Kidney (tissue), 14 donors: ENCODE data around the gene ESRRA. TPM values are rescaled to one million over a fixed set of nuclear protein-coding genes. Genes with fewer than 3 reads are reported as not detected.

Source experiments
- DNase-seq, 5 donors: peaks; one replicate each; pipeline ENCODE4 v3.0.0-alpha.2; 2013 to 2020
- FAIRE-seq: peaks from 2 replicates; lab custom pipeline; 2012; peaks lifted over from hg19 to GRCh38; lab: Jason Lieb, UNC
- H3K27ac ChIP-seq, 2 donors: one replicate each; pipeline ENCODE4 v1.7.0; 2013; ENCODE audit warnings: low read depth in 2 of 2, low read length in 2 of 2, inconsistent platforms in 1 of 2
- H3K27me3 ChIP-seq: one replicate; pipeline ENCODE4 v1.7.1; 2013; ENCODE audit warnings: low read length, inconsistent platforms; ENCODE audit not compliant: control insufficient read depth, insufficient read depth
- H3K36me3 ChIP-seq, 3 donors: one replicate each; pipeline versions ENCODE4 v1.7.0 to v1.7.1; 2013; ENCODE audit warnings: low read length in 3 of 3, control low read depth in 1 of 3, inconsistent platforms in 1 of 3; ENCODE audit not compliant: insufficient read depth in 3 of 3, control insufficient read depth in 2 of 3
- H3K4me1 ChIP-seq, 3 donors: one replicate each; pipeline versions ENCODE4 v1.7.0 to v1.7.1; 2013; ENCODE audit warnings: low read length in 3 of 3, inconsistent platforms in 1 of 3, low read depth in 1 of 3; ENCODE audit not compliant: control insufficient read depth in 2 of 3, insufficient read depth in 2 of 3
- H3K4me3 ChIP-seq, 3 donors: one replicate each; pipeline versions ENCODE4 v1.7.0 to v1.8.1; 2013; ENCODE audit warnings: low read length in 3 of 3, control low read depth in 1 of 3, inconsistent platforms in 1 of 3
- H3K9ac ChIP-seq, 3 donors: one replicate each; pipeline versions ENCODE4 v1.7.0 to v1.7.1; 2013; ENCODE audit warnings: low read length in 3 of 3, control low read depth in 1 of 3, inconsistent platforms in 1 of 3
- H3K9me3 ChIP-seq, 3 donors: one replicate each; pipeline versions ENCODE4 v1.7.0 to v1.7.1; 2013; ENCODE audit warnings: low read length in 3 of 3, control low read depth in 1 of 3, inconsistent platforms in 1 of 3; ENCODE audit not compliant: control insufficient read depth in 2 of 3, insufficient read depth in 1 of 3
- intact Hi-C: fragments of 100-400 bp; cut with DNase I; formaldehyde crosslinking; loops from one replicate; pipeline ENCODE4 v1.11.1; 2022
- polyA plus RNA-seq: library from polyadenylated mRNA; stranded (reverse); fragments of 350-450 nt; fragmentation: Illumina TruSeq; extraction: RNeasy Lipid Tissue Mini Kit (QIAGEN cat#74804); gene quantifications from one replicate; pipeline ENCODE4 v1.2.3, GENCODE V29; 2014; ENCODE audit warnings: low read depth, low replicate concordance; ENCODE audit not compliant: insufficient read depth
- total RNA-seq: library from RNA; stranded (reverse); fragmentation: NEBNext Ultra II Directional; extraction: Animal tissue kit (Norgen Biotek cat#: 25700); gene quantifications from one replicate; pipeline ENCODE4 v1.2.1, GENCODE V29; 2021
- TF ChIP-seq, protein P1 (sequence below): IDR thresholded peaks from 3 replicates; pipeline ENCODE4 v1.5.1; 2012; ENCODE audit warnings: mild to moderate bottlenecking, moderate library complexity, borderline replicate concordance; ENCODE audit not compliant: insufficient read depth; ENCODE audit errors: extremely low read depth
- donor health status: control.
- donor health status: control.
- donor health status: control.
- donor health status: control.
- donor health status: control.
- donor health status: DM: yes; HTN: yes; CAD: no.
- donor health status: Normal renal cell carcinoma (clear cell type).

The ESRRA gene
- total and polyA plus RNA-seq, 2 donors from 2014 or later = 59.7 to 117 TPM

DNA sequence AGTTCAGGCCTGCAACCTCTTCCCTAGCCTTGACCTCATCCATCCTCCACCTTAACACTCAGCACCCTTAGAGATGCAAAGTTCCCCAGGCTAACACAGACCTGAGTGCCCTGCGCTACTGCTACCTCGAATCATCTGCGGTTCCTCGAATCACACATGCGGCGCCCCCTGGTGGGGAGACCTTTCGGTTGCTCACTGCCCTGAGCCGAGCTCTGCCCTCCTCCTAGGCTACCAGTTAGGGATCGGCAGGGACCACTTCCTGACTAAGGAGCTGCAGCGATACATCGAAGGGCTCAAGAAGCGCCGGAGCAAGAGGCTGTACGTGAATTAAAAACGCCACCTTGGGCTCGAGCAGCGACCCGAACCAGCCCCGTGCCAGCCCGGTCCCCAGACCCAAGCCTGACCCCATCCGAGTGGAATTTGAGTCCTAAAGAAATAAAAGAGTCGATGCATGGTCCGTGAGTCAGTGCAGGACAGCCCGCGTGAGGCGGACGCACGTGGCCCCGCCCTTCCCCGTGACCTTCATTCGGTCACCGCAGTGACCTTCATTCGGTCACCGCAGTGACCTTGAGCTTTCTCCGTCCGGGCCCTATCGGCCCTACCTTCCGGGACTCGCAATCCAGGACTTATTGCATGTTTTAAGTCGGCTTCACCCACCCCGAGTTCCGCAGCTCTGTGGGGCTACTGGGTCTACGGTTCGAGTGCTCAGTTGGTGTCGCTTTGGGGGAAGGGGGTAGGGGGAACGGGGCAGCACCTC is 830 bp upstream of the ESRRA start:
- TF ChIP-seq, protein P1, sequence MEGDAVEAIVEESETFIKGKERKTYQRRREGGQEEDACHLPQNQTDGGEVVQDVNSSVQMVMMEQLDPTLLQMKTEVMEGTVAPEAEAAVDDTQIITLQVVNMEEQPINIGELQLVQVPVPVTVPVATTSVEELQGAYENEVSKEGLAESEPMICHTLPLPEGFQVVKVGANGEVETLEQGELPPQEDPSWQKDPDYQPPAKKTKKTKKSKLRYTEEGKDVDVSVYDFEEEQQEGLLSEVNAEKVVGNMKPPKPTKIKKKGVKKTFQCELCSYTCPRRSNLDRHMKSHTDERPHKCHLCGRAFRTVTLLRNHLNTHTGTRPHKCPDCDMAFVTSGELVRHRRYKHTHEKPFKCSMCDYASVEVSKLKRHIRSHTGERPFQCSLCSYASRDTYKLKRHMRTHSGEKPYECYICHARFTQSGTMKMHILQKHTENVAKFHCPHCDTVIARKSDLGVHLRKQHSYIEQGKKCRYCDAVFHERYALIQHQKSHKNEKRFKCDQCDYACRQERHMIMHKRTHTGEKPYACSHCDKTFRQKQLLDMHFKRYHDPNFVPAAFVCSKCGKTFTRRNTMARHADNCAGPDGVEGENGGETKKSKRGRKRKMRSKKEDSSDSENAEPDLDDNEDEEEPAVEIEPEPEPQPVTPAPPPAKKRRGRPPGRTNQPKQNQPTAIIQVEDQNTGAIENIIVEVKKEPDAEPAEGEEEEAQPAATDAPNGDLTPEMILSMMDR = peak; percentile 83
- H3K4me3 ChIP-seq = peak overlapping the region; percentile 62 to 83 (median 77)
- FAIRE-seq (no peak), DNase-seq (peak; percentile 93 to 96 (median 94))
- intact Hi-C loops = loop anchor here (5.0 kb wide), 1 partner anchor 112 kb away; no protein-coding TSS in a partner anchor
- H3K4me1 ChIP-seq = peaks cover 0 to 34% (median 7%) of the 10 kb centered on the region in 3 donors
- H3K27ac ChIP-seq = peak overlapping the region; percentile 98 to 99
- H3K27me3 ChIP-seq = peaks cover 9% of the 10 kb centered on the region
- H3K9me3 ChIP-seq = no peaks in the 10 kb centered on the region
- H3K9ac ChIP-seq = peak overlapping the region; percentile 31 to 77 (median 67)
- H3K36me3 ChIP-seq = peaks cover 0 to 3% (median 0%) of the 10 kb centered on the region in 3 donors

DNA sequence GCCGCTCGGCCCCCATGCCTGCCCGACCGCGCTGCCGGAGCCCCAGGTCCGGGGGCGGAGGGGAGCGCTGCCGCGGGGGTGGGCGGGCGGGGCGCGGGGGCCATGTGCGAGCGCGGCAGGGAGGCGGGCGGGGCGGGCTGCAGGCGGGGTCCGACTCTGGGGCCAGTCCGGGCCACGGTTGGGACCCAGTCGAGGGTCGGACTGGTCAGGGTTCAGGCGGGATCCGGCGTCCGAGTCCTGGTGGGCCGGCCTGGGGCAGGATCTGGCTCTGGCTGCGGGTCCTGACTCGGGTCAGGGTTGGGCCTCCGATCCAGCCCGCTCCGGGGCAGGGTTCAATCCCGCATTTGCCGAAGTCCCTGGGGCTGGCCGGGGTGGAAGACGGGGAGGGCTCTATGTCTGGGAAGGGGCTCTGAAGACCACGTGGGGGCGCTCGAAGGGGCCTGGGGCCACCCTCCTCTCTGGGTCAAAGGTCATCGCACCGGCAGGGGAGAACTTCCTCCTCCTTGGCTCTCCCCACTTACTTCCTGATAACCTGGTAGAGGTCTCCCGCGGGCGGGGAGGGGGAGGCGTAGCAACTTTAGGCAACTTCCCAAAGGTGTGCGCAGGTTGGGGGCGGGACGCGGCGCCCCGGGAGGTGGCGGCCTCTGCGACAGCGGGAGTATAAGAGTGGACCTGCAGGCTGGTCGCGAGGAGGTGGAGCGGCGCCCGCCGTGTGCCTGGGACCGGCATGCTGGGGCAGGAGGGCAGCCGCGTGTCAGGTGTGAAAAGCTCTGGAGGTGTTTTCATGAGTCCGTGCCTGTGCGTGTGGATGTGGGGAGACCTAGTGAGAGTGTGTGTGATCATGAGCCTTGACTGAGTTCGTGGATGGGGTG is 603 bp downstream of the ESRRA start:
- Histone ChIP-seq H3K36me3 (peaks cover 0 to 3% (median 0%) of the 10 kb centered on the region in 3 donors), H3K4me3 (peak overlapping the region; percentile 69 to 95 (median 83)), H3K27ac (peak overlapping the region; percentile 86 to 91), H3K9ac (peak overlapping the region; percentile 47 to 73 (median 59)), H3K9me3 (no peaks in the 10 kb centered on the region), H3K4me1 (peaks cover 0 to 24% (median 10%) of the 10 kb centered on the region in 3 donors), H3K27me3 (peaks cover 3% of the 10 kb centered on the region)
- FAIRE-seq = no peak
- peak; percentile 73 to 94 (median 82) for DNase-seq
- TF ChIP-seq, protein P1 = no peak
- intact Hi-C loops = no loop called here

DNA sequence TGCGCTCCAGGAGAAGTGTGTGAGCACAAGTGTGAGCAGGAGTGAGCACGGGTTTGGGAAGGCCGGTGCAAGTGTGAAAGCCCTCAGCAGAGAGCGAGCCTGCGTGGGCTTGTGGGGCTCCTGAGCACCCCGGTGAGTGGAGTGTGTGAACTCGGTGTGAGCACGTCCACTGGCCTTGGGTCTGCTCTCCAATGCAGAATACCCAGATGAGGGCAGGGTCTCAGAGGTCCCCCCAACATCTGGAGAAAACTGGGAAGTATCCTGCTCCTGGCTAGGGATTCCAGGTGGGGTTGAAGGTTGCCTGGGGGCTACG is 1.2 kb downstream of the ESRRA start:
- TF ChIP-seq, protein P1 = no peak
- H3K9ac ChIP-seq = peak overlapping the region; percentile 47 to 73 (median 59)
- H3K27me3 ChIP-seq = peaks cover 3% of the 10 kb centered on the region
- intact Hi-C loops = no loop called here
- H3K4me1 ChIP-seq = peaks cover 0 to 26% (median 13%) of the 10 kb centered on the region in 3 donors
- H3K9me3 ChIP-seq = no peaks in the 10 kb centered on the region
- H3K36me3 ChIP-seq = peaks cover 0 to 3% (median 0%) of the 10 kb centered on the region in 3 donors
- H3K27ac ChIP-seq = peak overlapping the region; percentile 86 to 87
- DNase-seq = peak in 1 of 5 donors; percentile 42
- peak overlapping the region; percentile 69 to 95 (median 83) for H3K4me3 ChIP-seq
- FAIRE-seq = no peak
